Stimulated activated CD8-positive, alpha-beta memory T cell treated with anti-CD3 and anti-CD28 coated beads, Interleukin-2, amount 100 ng/mL, for 1 hour (primary cell): Measurements from ENCODE around the gene C1D.

ENCODE experiments used
- DNase-seq, 2 donors: peaks; one replicate each; pipeline ENCODE4 v3.0.0-alpha.2; 2020; ENCODE audit warnings: low read depth in 2 of 2

The C1D gene

GRCh38 chr2:68057658-68058396, 5.0 kb downstream of the C1D start:
- no peak for DNase-seq

- no peak for DNase-seq
These were observed 9.9 kb downstream of the C1D start for GRCh38 chr2:68052717-68053422.

- no peak for DNase-seq
These were observed 12.5 kb downstream of the C1D start for GRCh38 chr2:68050353-68050752.

- DNase-seq = no peak
These were observed 16.1 kb downstream of the C1D start for GRCh38 chr2:68046642-68047240.

GRCh38 chr2:68046224-68046623, 16.6 kb downstream of the C1D start:
- DNase-seq = no peak

GRCh38 chr2:68045342-68045741, 17.5 kb downstream of the C1D start:
- no peak for DNase-seq

GRCh38 chr2:68044099-68044498, 18.7 kb downstream of the C1D start:
- DNase-seq = no peak

- no peak for DNase-seq
These were observed 19.1 kb downstream of the C1D start for GRCh38 chr2:68043695-68044094.

- no peak for DNase-seq
These were observed 19.8 kb downstream of the C1D start for GRCh38 chr2:68043032-68043431.

- DNase-seq = no peak
These were observed 21.0 kb downstream of the C1D start for GRCh38 chr2:68041704-68042245.

GRCh38 chr2:68040078-68040477, 22.7 kb downstream of the C1D start:
- DNase-seq = no peak

- no peak for DNase-seq
These were observed 23.5 kb downstream of the C1D start for GRCh38 chr2:68039317-68039716.

- DNase-seq = no peak
These were observed 30.1 kb downstream of the C1D start for GRCh38 chr2:68032702-68033101.

- DNase-seq = no peak
These were observed 31.2 kb downstream of the C1D start for GRCh38 chr2:68031542-68032160.

- DNase-seq = no peak
These were observed 31.8 kb downstream of the C1D start for GRCh38 chr2:68031043-68031442.

GRCh38 chr2:68030529-68030928, 32.3 kb downstream of the C1D start:
- no peak for DNase-seq

GRCh38 chr2:68027959-68028358, 34.8 kb downstream of the C1D start:
- no peak for DNase-seq

GRCh38 chr2:68024450-68024849, 38.4 kb downstream of the C1D start:
- DNase-seq = no peak

- DNase-seq = no peak
These were observed 38.9 kb downstream of the C1D start for GRCh38 chr2:68023904-68024303.

GRCh38 chr2:68018727-68019126, 44.1 kb downstream of the C1D start:
- DNase-seq = no peak

- DNase-seq = no peak
These were observed 53.3 kb downstream of the C1D start for GRCh38 chr2:68009526-68009925.

GRCh38 chr2:68000170-68000825, 62.5 kb downstream of the C1D start:
- no peak for DNase-seq
